Measurements from ENCODE around the gene ALPG.
"Not testable (repeated sequence)": the region's sequence is repeated elsewhere in the genome, so short reads cannot be mapped to it uniquely, and the experiment has no call there.

ALPG gene

GRCh38 chr2:232420073-232420454 lies 13.4 kb downstream of the ALPG start:
- DNase-seq (ENCODE audit: low read depth) = no peak

DNA sequence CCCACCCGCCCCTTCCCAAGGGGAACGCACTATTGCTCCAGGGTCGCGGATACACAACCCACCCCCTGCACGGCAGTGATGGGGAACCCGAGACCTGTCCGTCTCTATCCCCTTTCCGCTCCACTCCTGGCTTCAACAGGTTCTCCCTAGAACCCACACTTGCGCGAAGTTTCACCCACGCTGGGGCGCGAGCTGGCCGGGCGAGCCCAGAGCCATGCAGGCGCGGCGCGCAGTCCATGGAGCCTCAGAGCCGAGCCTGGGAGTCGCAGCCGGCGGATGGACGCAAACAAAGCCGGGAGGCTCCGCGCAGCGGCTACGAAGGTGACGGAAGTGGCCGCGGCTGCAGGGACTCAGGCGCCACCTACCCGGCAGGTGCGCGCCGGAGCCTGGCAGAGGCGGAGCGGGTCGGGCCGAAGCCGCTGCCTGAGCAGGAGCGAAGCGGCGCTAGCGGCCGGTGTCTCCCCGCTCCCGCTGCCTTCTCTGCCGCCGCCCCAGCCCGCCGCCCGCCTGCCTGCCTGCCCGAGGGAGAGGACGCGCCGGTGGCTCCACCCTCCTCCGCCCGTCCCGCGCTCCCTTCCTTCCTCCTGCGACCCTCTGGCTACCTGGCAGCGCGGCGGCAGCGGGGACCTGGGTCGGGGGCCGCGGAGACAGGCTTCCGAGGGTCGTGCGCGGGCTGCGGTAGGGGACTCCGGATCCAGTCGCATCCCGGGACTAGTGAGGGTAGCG lies 14.0 kb downstream of the ALPG start:
- DNase-seq (ENCODE audit: low read depth) = peak; percentile 22

- no peak for DNase-seq (ENCODE audit: low read depth)
Measured at GRCh38 chr2:232421189-232421785, 14.6 kb downstream of the ALPG start.

DNA sequence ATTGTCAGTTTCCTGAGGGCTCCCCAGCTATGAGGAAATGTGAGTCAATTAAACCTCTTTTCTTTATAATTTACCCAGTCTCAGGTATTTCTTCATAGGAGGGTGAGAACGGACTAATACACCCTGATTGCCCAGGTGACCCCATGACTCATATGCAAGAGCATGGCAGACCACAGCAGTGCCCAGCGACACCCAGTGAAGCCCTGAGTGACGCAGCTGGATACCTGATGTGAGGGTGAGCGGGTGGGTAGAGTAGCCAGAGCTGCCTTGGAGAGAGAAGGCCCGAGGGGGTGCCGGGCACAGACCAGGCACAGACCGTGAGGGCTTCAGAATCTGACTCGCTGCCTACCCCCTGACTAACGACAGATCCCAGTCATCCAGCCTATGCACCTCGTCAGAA lies 15.4 kb downstream of the ALPG start:
- no peak for DNase-seq (ENCODE audit: low read depth)

- not testable (repeated sequence) for DNase-seq (ENCODE audit: low read depth)
Measured at GRCh38 chr2:232422996-232423395, 16.4 kb downstream of the ALPG start.

GRCh38 chr2:232423407-232423806 lies 16.8 kb downstream of the ALPG start:
- DNase-seq (ENCODE audit: low read depth) = not testable (repeated sequence)

DNA sequence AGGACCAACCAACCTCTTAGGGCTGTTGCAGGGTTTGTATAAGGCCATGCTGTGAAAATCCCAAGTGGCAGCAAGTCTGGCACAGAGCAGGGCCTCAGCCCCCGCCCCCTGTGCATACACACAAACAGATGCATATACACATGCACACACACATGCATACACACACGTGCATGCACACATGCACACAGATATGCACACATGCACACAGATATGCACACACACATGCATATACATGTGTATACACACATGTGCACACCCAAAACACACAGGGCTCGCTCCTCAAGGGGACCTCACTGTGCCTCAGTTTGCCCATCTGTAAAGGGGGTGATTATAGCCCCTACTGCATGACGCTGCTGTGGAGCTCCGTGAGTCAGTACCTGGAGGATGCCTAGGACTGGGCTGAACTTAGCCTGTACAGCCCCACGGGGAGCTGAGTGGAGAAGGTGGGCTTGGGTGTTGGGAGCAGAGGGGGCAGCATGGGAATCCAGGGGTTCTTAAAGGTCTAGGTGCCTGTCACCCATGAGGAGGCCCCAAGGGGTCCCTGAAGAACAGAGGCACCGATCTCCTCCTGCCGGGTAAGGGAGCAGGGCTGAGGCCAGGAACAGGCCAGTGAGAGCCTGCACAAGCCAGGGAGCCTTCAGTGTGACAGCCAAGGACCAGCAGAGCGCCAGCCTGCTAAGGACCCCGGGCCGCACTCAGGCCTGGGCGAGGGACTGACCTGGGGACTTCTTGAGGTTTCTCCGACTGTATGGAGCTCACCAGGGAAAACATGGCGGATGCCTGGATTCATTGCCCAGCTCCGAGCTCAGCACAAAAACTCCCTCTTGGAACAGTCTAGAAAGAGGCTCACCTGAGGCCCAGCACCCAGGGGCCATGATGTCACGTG lies 25.3 kb downstream of the ALPG start:
- no peak for DNase-seq (ENCODE audit: low read depth)

DNA sequence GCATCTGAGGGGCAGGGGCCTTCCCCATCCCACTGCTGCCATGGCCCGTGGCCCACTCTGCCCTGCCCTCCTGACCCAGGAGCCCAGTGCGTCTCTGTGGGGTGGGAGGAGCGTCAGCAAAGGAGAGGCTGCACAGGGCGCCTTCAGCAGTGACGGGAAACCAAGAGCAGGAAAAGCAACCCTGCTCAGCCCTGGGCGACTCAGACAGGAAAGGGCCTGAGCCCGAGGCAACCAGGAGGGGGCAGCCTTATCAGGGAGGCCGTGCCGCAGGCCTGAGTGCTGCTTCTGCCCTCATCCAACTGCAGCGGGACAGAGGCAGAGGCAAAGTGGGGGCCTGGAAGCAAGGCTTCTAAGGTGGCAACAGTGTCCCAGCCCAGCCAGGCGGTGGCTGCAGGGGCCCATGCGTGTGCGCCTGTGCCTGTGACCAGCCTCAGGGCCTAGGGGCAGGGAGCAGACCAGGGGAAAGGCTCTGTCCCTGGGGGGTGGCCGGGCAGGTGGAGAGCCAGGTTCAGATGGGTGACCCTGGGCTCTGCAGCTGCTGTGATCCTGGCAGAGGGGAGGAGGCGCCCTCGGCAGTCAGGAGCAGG lies 26.0 kb downstream of the ALPG start:
- DNase-seq (ENCODE audit: low read depth) = no peak

DNA sequence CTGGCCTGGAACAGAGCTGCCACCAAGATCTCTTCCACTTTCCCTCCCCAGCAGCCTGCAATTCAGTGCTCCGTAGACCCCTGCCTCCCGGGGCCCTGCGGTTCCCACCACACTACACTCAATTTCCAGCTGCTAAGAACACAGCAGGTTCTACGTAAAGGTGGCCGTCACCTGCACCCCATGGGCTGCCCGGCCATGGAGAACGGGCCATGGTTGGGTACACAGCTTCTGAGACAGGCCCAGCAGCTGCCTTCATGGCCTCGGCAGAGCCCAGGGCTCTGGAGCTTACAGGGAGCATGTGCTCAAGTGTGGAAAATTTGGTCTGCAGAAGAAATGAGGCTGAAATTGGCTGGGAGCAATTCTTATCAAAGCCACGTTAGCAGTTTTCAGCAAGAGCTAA lies 27.0 kb downstream of the ALPG start:
- DNase-seq (ENCODE audit: low read depth) = not testable (repeated sequence)

GRCh38 chr2:232434091-232434490 lies 27.4 kb downstream of the ALPG start:
- DNase-seq (ENCODE audit: low read depth) = no peak

- no peak for DNase-seq (ENCODE audit: low read depth)
Measured at GRCh38 chr2:232434563-232435374, 28.1 kb downstream of the ALPG start.

- DNase-seq (ENCODE audit: low read depth) = no peak
Measured at GRCh38 chr2:232435375-232435648, 28.7 kb downstream of the ALPG start.

GRCh38 chr2:232435805-232436204 lies 29.2 kb downstream of the ALPG start:
- DNase-seq (ENCODE audit: low read depth) = no peak

DNA sequence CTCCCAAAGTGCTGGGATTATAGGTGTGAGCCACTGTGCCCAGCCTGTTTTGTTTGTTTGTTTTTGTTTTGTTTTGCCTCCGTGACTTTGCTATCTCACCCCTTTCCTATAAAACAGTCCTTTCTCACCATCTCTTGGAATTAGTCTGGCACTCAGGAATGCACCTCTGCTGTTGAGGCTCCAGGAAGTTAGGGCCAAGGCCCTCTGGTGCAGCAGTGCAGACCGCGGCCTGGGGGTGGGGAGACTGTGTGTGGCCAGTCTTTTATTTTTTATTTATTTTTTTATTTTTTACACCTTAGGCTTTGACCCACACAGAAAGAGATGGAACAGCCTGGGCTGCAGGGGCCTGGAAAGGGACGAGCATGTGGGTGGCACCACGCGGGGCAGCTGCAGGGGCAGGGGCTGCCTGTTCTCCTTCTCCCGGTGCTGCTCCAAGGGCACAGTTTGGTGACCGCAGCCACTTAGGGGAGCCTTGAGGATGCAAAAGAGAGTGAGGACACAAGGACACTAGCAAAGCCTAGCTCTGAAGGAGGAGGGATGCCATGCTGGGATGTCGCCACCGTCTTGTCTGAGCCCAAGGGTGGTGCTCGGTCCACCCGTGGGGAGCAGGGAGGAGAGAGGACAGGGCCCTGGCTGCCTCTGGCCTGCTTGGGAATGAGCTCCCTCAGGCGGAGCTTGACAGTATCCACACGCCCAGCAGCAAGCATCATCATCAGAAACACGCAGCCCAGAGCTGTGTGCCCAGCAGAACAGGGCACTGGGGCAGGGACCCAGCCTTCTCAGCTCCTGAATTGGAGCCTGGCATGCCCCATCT lies 29.9 kb downstream of the ALPG start:
- no peak for DNase-seq (ENCODE audit: low read depth)

GRCh38 chr2:232437195-232437571 lies 30.5 kb downstream of the ALPG start:
- DNase-seq (ENCODE audit: low read depth) = no peak

- no peak for DNase-seq (ENCODE audit: low read depth)
Measured at GRCh38 chr2:232438091-232438490, 31.4 kb downstream of the ALPG start.

GRCh38 chr2:232438951-232439757 lies 32.5 kb downstream of the ALPG start:
- no peak for DNase-seq (ENCODE audit: low read depth)

GRCh38 chr2:232439758-232440135 lies 33.1 kb downstream of the ALPG start:
- DNase-seq (ENCODE audit: low read depth) = no peak

DNA sequence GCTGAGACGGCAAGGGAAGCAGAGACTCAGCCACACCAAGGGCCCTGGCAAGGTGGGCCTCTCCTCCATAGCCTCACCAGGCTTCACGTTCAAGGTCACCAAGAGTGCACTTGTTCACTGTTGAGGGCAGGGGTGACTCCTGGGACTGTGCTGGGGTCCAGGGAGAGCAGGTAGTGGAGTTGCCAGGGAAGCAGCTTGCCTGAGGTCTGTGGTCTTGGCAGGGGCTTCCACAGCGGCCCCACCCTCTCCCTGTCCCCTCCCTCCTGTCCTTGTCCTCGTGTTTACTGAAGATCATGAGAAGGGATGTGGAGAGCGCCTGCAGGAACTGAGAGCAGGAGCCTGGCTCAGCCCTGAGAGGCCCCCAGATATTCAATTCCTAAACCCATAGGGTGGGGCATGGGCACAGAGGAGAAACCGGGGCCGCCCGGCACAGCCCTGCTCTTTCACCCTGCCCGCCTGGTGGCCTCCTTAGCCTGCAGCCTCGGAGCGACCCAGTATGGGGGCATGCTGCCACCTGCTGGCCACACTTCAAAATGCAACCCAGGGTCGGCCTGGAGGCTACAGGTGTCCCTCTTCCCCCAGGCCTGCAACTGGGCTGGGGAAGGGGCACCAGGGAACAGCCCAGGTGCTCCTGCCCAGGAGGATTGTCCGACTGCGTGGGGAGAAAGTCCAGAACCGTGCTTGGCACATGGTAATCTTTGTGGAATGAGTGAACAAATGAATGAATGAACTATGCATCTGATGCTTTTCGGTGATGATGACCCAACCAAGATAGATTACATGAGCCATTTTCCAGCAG lies 33.8 kb downstream of the ALPG start:
- DNase-seq (ENCODE audit: low read depth) = peak; percentile 48

All from iris pigment epithelial cell (primary cell).